CD4-positive, alpha-beta T cell (primary cell): ENCODE data around the gene PPFIBP2. TPM values are rescaled to one million over a fixed set of nuclear protein-coding genes. Genes with fewer than 3 reads are reported as not detected.

Experiments
- ATAC-seq: fragments of 200-7000 bp; cut with Tn5 transposase; one replicate; pipeline ENCODE4 v1.10.0; 2022; ENCODE audit warnings: mild to moderate bottlenecking; ENCODE audit not compliant: poor library complexity
- CTCF ChIA-PET: fragments of 350-600 bp; sonication (Branson Sonifier 250); formaldehyde crosslinking; loops from one replicate; lab custom pipeline; 2021; ENCODE audit warnings: antibody characterized with exemption, inconsistent platforms; lab: Charles Lee
- POLR2A ChIA-PET: fragments of 350-600 bp; sonication (Branson Sonifier 250); formaldehyde crosslinking; loops from one replicate; lab custom pipeline; 2021; ENCODE audit warnings: antibody characterized with exemption, inconsistent platforms; lab: Charles Lee
- DNase-seq, 14 experiments: peaks; one replicate each; pipeline ENCODE4 v3.0.0-alpha.2; 2013 to 2020; ENCODE audit warnings: mixed read lengths in 2 of 14
- H3K27ac ChIP-seq, 2 donors: one replicate each; pipeline versions ENCODE4 v1.5.1 to v1.7.0; 2013; ENCODE audit warnings: low read length in 2 of 2, low read depth in 1 of 2, mild to moderate bottlenecking in 1 of 2
- H3K27me3 ChIP-seq, 2 experiments: 1 replicate in 1 of 2; 2 replicates in 1 of 2; pipeline versions ENCODE4 v1.6.1 to v1.7.0; 2013; ENCODE audit warnings: low read length in 2 of 2, control low read depth in 1 of 2, mild to moderate bottlenecking in 1 of 2, moderate library complexity in 1 of 2; ENCODE audit not compliant: insufficient read depth in 2 of 2, control insufficient read depth in 1 of 2
- H3K36me3 ChIP-seq: one replicate; pipeline ENCODE4 v1.6.1; 2013; ENCODE audit warnings: low read length, control low read depth; ENCODE audit not compliant: insufficient read depth
- H3K4me1 ChIP-seq: one replicate; pipeline ENCODE4 v1.6.1; 2013; ENCODE audit warnings: low read length, control low read depth; ENCODE audit not compliant: insufficient read depth
- H3K4me3 ChIP-seq: one replicate; pipeline ENCODE4 v1.5.1; 2013; ENCODE audit warnings: mild to moderate bottlenecking, low read length, moderate library complexity
- H3K9me3 ChIP-seq, 2 experiments: 1 replicate in 1 of 2; 2 replicates in 1 of 2; pipeline versions ENCODE4 v1.6.1 to v1.7.0; 2013; ENCODE audit warnings: low read length in 2 of 2, mild to moderate bottlenecking in 2 of 2, control low read depth in 1 of 2, moderate library complexity in 1 of 2; ENCODE audit not compliant: control insufficient read depth in 1 of 2, insufficient read depth in 1 of 2
- H3K27ac Mint-ChIP-seq: one replicate; pipeline ENCODE4 v1.8.0; 2020; ENCODE audit warnings: mixed read lengths
- H3K27me3 Mint-ChIP-seq: one replicate; pipeline ENCODE4 v1.8.0; 2021; ENCODE audit warnings: mixed read lengths
- H3K36me3 Mint-ChIP-seq: one replicate; pipeline ENCODE4 v1.8.0; 2021; ENCODE audit warnings: low read depth, mixed read lengths
- H3K4me1 Mint-ChIP-seq: one replicate; pipeline ENCODE4 v1.8.0; 2021; ENCODE audit warnings: low read depth, mixed read lengths
- H3K4me3 Mint-ChIP-seq: one replicate; pipeline ENCODE4 v1.8.0; 2020; ENCODE audit warnings: mild to moderate bottlenecking, mixed read lengths
- H3K9me3 Mint-ChIP-seq: one replicate; pipeline ENCODE4 v1.8.0; 2020; ENCODE audit warnings: mixed read lengths
- CTCF ChIP-seq: fragments of 200-600 bp; IDR thresholded peaks from one replicate; pipeline ENCODE4 v1.8.0; 2022; ENCODE audit warnings: antibody characterized with exemption, mild to moderate bottlenecking
- intact Hi-C, 2 experiments: fragments of 100-400 bp; cut with DNase I in 1 of 2; cut with micrococcal nuclease in 1 of 2; formaldehyde crosslinking; loops; one replicate each; pipeline versions ENCODE4 v1.15.1 to v1.9.0; 2023 to 2025; cut with DNase I, micrococcal nuclease
- total RNA-seq, 174 experiments: library from RNA in 2 of 174; stranded (reverse) in 2 of 174; gene quantifications; one replicate each; pipeline ENCODE4 v1.2.3 and lab custom pipeline; 2021 to 2026

PPFIBP2 gene
- total RNA-seq, 2 experiments from 2014 or later = 27.0 to 35.9 TPM

DNA sequence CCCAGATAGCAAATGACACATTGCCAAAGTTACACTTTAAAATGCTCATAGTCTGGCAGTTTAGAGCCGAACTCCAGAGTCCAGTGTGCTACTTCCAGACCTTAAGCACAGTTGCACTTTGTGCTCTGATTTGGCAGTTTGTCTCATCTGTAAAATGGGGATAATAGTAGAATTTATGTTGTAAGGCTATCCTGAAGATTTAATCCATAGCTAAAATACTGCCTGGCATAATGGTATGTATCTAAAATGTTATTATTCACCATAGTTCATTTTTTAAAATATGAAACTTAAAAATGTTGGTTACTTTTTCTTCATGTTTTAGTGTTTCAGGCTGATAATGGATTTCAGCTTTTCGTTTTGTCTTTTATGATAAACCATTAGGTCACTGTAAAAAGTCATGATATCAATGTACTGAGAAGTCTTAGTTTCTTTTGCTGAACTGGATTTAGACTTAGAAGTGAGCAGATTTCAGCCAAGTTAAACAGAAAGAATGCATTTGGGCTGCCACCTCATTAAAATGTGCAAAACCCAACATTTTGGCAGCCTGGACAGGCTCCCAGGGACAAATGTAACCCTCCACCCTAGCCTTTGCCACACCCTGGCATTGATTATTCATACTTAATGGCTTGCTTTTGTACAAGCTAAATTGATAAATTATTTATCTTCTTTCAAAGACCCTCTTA lies 27.6 kb upstream of the PPFIBP2 start:
- ChIA-PET POLR2A (no interaction called here), CTCF (interaction anchor here (0.5 kb wide), 1 partner anchor 669 kb away, joined by 5 read pairs; no protein-coding TSS in a partner anchor)
- H3K4me1 Mint-ChIP-seq = no peaks in the 10 kb centered on the region
- no peak overlapping the region for H3K27ac ChIP-seq
- no peaks in the 10 kb centered on the region for H3K27me3 Mint-ChIP-seq
- DNase-seq (no peak), ATAC-seq (no peak)
- H3K4me1 ChIP-seq = no peaks in the 10 kb centered on the region
- no peaks in the 10 kb centered on the region for H3K9me3 ChIP-seq
- H3K4me3 ChIP-seq = no peak overlapping the region
- no peaks in the 10 kb centered on the region for H3K9me3 Mint-ChIP-seq
- TF ChIP-seq CTCF = no peak
- H3K27ac Mint-ChIP-seq = no peak overlapping the region
- peaks cover 0 to 2% of the 10 kb centered on the region in 2 experiments for H3K27me3 ChIP-seq
- H3K36me3 ChIP-seq = no peaks in the 10 kb centered on the region
- no peak overlapping the region for H3K4me3 Mint-ChIP-seq
- H3K36me3 Mint-ChIP-seq = no peaks in the 10 kb centered on the region
- intact Hi-C loops = no loop called here

- ATAC-seq = no peak
These were observed 27.0 kb upstream of the PPFIBP2 start for GRCh38 chr11:7486781-7487140.

DNA sequence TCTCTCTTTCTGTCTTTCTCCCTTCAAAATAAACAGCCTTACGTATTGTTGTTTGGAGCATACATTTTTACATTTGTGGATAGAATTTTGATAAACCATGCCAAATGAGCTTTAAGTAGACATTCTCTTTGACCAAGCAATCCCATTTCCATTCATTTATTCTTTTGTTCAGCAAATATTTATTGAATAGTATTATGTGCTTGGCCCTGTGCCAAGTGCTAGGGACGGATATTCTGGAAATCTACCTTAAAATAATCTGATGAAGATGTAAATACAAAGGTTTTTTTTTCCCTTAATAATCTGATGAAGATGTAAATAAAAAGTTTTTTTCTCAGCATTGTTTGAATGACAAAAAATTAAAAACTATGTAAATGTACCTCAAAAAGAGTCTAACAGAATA lies 26.4 kb upstream of the PPFIBP2 start:
- no peak for ATAC-seq
- intact Hi-C loops = no loop called here
- no peaks in the 10 kb centered on the region for H3K36me3 Mint-ChIP-seq
- Histone ChIP-seq H3K27me3 (peaks cover 0 to 2% of the 10 kb centered on the region in 2 experiments), H3K9me3 (no peaks in the 10 kb centered on the region), H3K4me1 (no peaks in the 10 kb centered on the region), H3K36me3 (no peaks in the 10 kb centered on the region), H3K27ac (no peak overlapping the region), H3K4me3 (no peak overlapping the region)
- ChIA-PET CTCF (no interaction called here), POLR2A (no interaction called here)
- no peak for TF ChIP-seq CTCF
- no peak overlapping the region for H3K27ac Mint-ChIP-seq
- DNase-seq = no peak
- no peaks in the 10 kb centered on the region for H3K4me1 Mint-ChIP-seq
- no peak overlapping the region for H3K4me3 Mint-ChIP-seq
- no peaks in the 10 kb centered on the region for H3K9me3 Mint-ChIP-seq
- H3K27me3 Mint-ChIP-seq = no peaks in the 10 kb centered on the region

More at GRCh38 chr11:7486781-7487140, 27.0 kb upstream of the PPFIBP2 start:
- no peak overlapping the region for H3K4me3 Mint-ChIP-seq
- H3K9me3 Mint-ChIP-seq = no peaks in the 10 kb centered on the region
- CTCF ChIA-PET = no interaction called here
- H3K4me1 Mint-ChIP-seq = no peaks in the 10 kb centered on the region
- H3K27me3 Mint-ChIP-seq = no peaks in the 10 kb centered on the region
- no peaks in the 10 kb centered on the region for H3K9me3 ChIP-seq
- H3K4me1 ChIP-seq = no peaks in the 10 kb centered on the region
- peaks cover 0 to 2% of the 10 kb centered on the region in 2 experiments for H3K27me3 ChIP-seq
- TF ChIP-seq CTCF = no peak
- no peak for DNase-seq
- no peaks in the 10 kb centered on the region for H3K36me3 Mint-ChIP-seq
- H3K36me3 ChIP-seq = no peaks in the 10 kb centered on the region
- H3K27ac ChIP-seq = no peak overlapping the region
- POLR2A ChIA-PET = no interaction called here
- no peak overlapping the region for H3K4me3 ChIP-seq
- no peak overlapping the region for H3K27ac Mint-ChIP-seq
- intact Hi-C loops = no loop called here
